Panc1 (cell line): ENCODE measurements around the gene BRMS1L. TPM values are rescaled to one million over a fixed set of nuclear protein-coding genes. Genes with fewer than 3 reads are reported as not detected.

ENCODE experiments used
- ATAC-seq: fragments of 200-7000 bp; cut with Tn5 transposase; 2 replicates; pipeline ENCODE4 v1.9.1; 2020; ENCODE audit warnings: mild to moderate bottlenecking, moderate library complexity
- BruUV-seq: library from RNA; stranded (reverse); fragments of 400-500 nt; replicated peaks from 2 replicates; lab custom pipeline; 2021; lab: Mats Ljungman, UMichigan
- CTCF ChIA-PET: fragments of 300-600 bp; sonication (Branson Sonifier 250); formaldehyde crosslinking; loops from one replicate; lab custom pipeline; 2022; ENCODE audit warnings: antibody characterized with exemption; lab: Charles Lee
- POLR2A ChIA-PET: fragments of 300-600 bp; sonication (Branson Sonifier 250); formaldehyde crosslinking; loops from one replicate; lab custom pipeline; 2022; ENCODE audit warnings: antibody characterized with exemption; lab: Charles Lee
- DNase-seq: peaks from one replicate; pipeline ENCODE4 v3.0.0-alpha.2; 2010; ENCODE audit warnings: low read depth, low spot score
- H3K27ac ChIP-seq: 2 replicates; pipeline ENCODE4 v1.5.1; 2011; ENCODE audit warnings: mild to moderate bottlenecking, low read length, inconsistent platforms
- H3K27me3 ChIP-seq: fragments of 200-500 bp; sonication (Bioruptor generic); 2 replicates; pipeline ENCODE4 v1.6.0; 2014; ENCODE audit warnings: low read length, inconsistent platforms; ENCODE audit not compliant: control insufficient read depth, insufficient read depth
- H3K36me3 ChIP-seq: fragments of 200-500 bp; sonication (Bioruptor generic); 2 replicates; pipeline ENCODE4 v1.5.1; 2014; ENCODE audit warnings: inconsistent platforms, mild to moderate bottlenecking, low read length, moderate library complexity; ENCODE audit not compliant: control insufficient read depth, insufficient read depth
- H3K4me1 ChIP-seq: 2 replicates; pipeline ENCODE4 v1.5.1; 2011; ENCODE audit warnings: inconsistent platforms, mild to moderate bottlenecking, low read length, moderate library complexity; ENCODE audit not compliant: control insufficient read depth, insufficient read depth
- H3K4me3 ChIP-seq, 2 experiments: 2 replicates each; pipeline ENCODE4 v1.5.1; 2011 to 2012; ENCODE audit warnings: low read depth in 2 of 2, low read length in 2 of 2, mild to moderate bottlenecking in 2 of 2, inconsistent platforms in 1 of 2, moderate library complexity in 1 of 2
- H3K9me3 ChIP-seq: fragments of 200-500 bp; sonication (Bioruptor generic); 2 replicates; pipeline ENCODE4 v1.5.1; 2014; ENCODE audit warnings: low read depth, mild to moderate bottlenecking, inconsistent platforms, low read length, moderate library complexity; ENCODE audit not compliant: control insufficient read depth, insufficient read depth
- POLR2AphosphoS5 ChIP-seq: IDR thresholded peaks from 2 replicates; pipeline ENCODE4 v1.6.1; 2012; ENCODE audit warnings: mild to moderate bottlenecking, low read depth, low read length, moderate library complexity
- SIN3A ChIP-seq: IDR thresholded peaks from 2 replicates; pipeline ENCODE4 v1.6.1; 2012; ENCODE audit warnings: low read depth, mild to moderate bottlenecking, low read length, moderate library complexity, borderline replicate concordance; ENCODE audit not compliant: insufficient read depth
- TCF7L2 ChIP-seq: IDR thresholded peaks from 2 replicates; pipeline ENCODE4 v1.6.1; 2011; ENCODE audit warnings: mild to moderate bottlenecking, low read depth, low read length, inconsistent platforms
- in situ Hi-C: cut with HindIII; loops from 2 replicates; pipeline ENCODE4 v1.10.0; 2016; ENCODE audit warnings: low sequenced_read_pairs, low pct_unique_long_range_greater_than_20kb
- intact Hi-C: fragments of 100-400 bp; cut with micrococcal nuclease; formaldehyde crosslinking; loops from one replicate; pipeline ENCODE4 v1.10.0; 2022; ENCODE audit not compliant: unreplicated experiment
- total RNA-seq: library from RNA; stranded (reverse); gene quantifications from one replicate; pipeline ENCODE4 v1.2.1, GENCODE V29; 2021; ENCODE audit not compliant: unreplicated experiment
- TF ChIP-seq, protein P1 (sequence below): fragments of 450-650 bp; IDR thresholded peaks from 2 replicates; pipeline ENCODE4 v1.5.1; 2017; ENCODE audit warnings: mild to moderate bottlenecking
- TF ChIP-seq, protein P2 (sequence below), 2 experiments: IDR thresholded peaks; 2 replicates each; pipeline ENCODE4 v1.6.1; 2011 to 2012; ENCODE audit warnings: low read depth in 2 of 2, control low read depth in 1 of 2, low read length in 1 of 2, mild to moderate bottlenecking in 1 of 2, moderate library complexity in 1 of 2; ENCODE audit not compliant: insufficient read depth in 1 of 2

Gene BRMS1L
- total RNA-seq, 1 experiment from 2014 or later: 10.5 TPM

DNA sequence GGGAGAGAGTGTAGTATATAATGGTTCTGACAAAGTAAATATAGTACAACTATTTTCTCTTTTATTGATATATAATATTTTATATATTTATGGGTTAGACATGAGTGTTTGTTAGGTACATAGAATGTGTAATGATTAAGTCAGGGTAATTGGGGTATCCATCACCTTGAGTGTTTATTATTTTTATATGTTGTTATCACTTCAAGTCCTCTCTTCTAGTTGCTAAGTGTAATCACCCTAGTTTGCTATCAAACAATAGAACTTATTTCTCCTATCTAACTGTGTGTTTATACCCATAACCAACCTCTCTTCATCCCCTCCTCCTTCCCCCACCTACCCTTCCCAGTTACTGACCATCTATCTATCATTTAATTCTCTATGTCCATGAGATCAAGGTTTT lies 64.2 kb downstream of the BRMS1L start:
- H3K4me3 ChIP-seq: no peak overlapping the region
- no peaks in the 10 kb centered on the region for H3K9me3 ChIP-seq
- intact Hi-C loops (no loop called here), in situ Hi-C loops (no loop called here)
- H3K27ac ChIP-seq: no peak overlapping the region
- ATAC-seq (no peak), DNase-seq (no peak)
- H3K4me1 ChIP-seq: no peaks in the 10 kb centered on the region
- H3K36me3 ChIP-seq: no peaks in the 10 kb centered on the region
- BruUV-seq: no TSS peak
- no peaks in the 10 kb centered on the region for H3K27me3 ChIP-seq
- ChIA-PET CTCF (no interaction called here), POLR2A (no interaction called here)
- TF ChIP-seq SIN3A (no peak), TCF7L2 (no peak), POLR2AphosphoS5 (no peak)
- TF ChIP-seq, protein P1, sequence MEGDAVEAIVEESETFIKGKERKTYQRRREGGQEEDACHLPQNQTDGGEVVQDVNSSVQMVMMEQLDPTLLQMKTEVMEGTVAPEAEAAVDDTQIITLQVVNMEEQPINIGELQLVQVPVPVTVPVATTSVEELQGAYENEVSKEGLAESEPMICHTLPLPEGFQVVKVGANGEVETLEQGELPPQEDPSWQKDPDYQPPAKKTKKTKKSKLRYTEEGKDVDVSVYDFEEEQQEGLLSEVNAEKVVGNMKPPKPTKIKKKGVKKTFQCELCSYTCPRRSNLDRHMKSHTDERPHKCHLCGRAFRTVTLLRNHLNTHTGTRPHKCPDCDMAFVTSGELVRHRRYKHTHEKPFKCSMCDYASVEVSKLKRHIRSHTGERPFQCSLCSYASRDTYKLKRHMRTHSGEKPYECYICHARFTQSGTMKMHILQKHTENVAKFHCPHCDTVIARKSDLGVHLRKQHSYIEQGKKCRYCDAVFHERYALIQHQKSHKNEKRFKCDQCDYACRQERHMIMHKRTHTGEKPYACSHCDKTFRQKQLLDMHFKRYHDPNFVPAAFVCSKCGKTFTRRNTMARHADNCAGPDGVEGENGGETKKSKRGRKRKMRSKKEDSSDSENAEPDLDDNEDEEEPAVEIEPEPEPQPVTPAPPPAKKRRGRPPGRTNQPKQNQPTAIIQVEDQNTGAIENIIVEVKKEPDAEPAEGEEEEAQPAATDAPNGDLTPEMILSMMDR: no peak

DNA sequence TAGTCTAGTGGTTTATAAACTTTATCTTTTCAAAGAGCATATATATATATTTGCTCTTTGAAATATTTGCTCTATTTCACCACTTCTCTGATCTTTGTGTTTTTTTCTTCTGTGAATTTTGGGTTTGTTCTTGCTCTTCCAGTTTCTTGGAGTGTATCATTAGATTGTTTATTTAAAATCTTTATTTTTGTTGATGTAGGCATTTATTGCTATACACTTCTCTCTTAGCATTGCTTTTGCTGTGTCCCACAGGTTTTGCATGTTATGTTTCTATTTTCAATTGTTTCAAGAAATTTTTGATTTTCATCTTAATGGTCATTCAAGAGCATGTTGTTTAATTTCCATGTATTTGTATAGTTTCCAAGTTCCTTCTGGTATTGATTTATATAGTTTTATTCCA lies 69.1 kb downstream of the BRMS1L start:
- no peak for ATAC-seq

More for the DNA sequence above, 69.1 kb downstream of the BRMS1L start:
- Histone ChIP-seq H3K4me3 (no peak overlapping the region), H3K27ac (no peak overlapping the region), H3K27me3 (no peaks in the 10 kb centered on the region), H3K4me1 (no peaks in the 10 kb centered on the region), H3K36me3 (no peaks in the 10 kb centered on the region), H3K9me3 (no peaks in the 10 kb centered on the region)
- intact Hi-C loops (no loop called here), in situ Hi-C loops (no loop called here)
- ChIA-PET POLR2A (no interaction called here), CTCF (no interaction called here)
- DNase-seq: no peak
- TF ChIP-seq POLR2AphosphoS5 (no peak), TCF7L2 (no peak), SIN3A (no peak)
- TF ChIP-seq, protein P2, sequence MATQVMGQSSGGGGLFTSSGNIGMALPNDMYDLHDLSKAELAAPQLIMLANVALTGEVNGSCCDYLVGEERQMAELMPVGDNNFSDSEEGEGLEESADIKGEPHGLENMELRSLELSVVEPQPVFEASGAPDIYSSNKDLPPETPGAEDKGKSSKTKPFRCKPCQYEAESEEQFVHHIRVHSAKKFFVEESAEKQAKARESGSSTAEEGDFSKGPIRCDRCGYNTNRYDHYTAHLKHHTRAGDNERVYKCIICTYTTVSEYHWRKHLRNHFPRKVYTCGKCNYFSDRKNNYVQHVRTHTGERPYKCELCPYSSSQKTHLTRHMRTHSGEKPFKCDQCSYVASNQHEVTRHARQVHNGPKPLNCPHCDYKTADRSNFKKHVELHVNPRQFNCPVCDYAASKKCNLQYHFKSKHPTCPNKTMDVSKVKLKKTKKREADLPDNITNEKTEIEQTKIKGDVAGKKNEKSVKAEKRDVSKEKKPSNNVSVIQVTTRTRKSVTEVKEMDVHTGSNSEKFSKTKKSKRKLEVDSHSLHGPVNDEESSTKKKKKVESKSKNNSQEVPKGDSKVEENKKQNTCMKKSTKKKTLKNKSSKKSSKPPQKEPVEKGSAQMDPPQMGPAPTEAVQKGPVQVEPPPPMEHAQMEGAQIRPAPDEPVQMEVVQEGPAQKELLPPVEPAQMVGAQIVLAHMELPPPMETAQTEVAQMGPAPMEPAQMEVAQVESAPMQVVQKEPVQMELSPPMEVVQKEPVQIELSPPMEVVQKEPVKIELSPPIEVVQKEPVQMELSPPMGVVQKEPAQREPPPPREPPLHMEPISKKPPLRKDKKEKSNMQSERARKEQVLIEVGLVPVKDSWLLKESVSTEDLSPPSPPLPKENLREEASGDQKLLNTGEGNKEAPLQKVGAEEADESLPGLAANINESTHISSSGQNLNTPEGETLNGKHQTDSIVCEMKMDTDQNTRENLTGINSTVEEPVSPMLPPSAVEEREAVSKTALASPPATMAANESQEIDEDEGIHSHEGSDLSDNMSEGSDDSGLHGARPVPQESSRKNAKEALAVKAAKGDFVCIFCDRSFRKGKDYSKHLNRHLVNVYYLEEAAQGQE (IDR thresholded peaks at IDR 0.05; ENCODE audit: insufficient read depth in 1 of 2, low read depth in 2 of 2, low read length in 1 of 2): no peak
- TF ChIP-seq, protein P1: no peak
- BruUV-seq: no TSS peak
